GM10266 (cell line): ENCODE data around the gene TRIM47.
A peak's percentile ranks its signal among the peaks of the same experiment; 100 is the strongest.
"Not testable (repeated sequence)": the region's sequence is repeated elsewhere in the genome, so short reads cannot be mapped to it uniquely, and the experiment has no call there.

Experiments used
- DNase-seq: peaks from one replicate; pipeline ENCODE4 v3.0.0; 2012; ENCODE audit errors: extremely low spot score
- TF ChIP-seq, protein P1 (sequence below): IDR thresholded peaks from 2 replicates; pipeline ENCODE4 v1.5.1; 2012; ENCODE audit warnings: mild to moderate bottlenecking, low read depth; ENCODE audit not compliant: control insufficient read depth, insufficient read depth; ENCODE audit errors: missing control alignments

Gene TRIM47

DNA sequence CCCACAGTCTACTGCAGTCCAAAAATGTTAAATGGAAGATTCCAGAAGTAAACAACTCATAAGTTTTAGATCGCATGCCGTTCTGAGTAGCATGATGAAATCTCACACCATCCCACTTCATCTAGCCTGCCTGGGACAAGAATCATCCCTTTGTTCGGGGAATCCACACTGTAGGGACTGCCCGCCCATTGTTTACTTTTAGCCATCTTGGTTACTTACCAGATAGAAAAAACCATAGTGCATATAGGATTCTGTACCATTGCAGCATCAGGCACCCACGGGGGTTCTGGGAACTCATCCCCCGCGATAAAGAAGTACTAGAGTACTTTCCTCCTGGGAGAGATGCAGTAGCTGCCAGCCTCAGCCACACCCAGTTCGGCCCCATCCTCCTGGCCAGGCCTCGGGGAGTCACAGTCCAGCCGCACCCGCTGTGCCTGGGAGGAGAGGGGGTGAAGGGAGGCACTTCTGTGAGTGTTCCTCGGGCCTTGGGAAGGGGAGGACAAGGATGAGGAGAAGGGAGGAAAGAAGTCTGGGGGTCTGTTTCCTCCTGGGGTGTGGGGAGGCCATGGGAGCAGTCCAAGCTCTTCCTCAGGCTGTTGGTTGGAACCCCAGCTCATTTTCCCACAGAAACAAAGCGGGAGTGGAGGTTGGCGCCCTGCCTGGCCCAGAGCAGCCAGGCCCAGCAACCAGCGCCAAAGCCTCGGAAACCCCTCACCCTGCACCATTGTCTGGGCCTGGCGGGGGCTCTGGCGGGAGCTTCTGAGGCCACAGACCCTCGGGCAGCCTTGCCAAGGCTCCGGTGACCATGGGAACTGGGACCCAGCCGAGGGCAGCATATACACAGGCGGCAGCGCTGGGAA, 8.9 kb downstream of the TRIM47 start:
- DNase-seq, result no peak
- TF ChIP-seq, protein P1, sequence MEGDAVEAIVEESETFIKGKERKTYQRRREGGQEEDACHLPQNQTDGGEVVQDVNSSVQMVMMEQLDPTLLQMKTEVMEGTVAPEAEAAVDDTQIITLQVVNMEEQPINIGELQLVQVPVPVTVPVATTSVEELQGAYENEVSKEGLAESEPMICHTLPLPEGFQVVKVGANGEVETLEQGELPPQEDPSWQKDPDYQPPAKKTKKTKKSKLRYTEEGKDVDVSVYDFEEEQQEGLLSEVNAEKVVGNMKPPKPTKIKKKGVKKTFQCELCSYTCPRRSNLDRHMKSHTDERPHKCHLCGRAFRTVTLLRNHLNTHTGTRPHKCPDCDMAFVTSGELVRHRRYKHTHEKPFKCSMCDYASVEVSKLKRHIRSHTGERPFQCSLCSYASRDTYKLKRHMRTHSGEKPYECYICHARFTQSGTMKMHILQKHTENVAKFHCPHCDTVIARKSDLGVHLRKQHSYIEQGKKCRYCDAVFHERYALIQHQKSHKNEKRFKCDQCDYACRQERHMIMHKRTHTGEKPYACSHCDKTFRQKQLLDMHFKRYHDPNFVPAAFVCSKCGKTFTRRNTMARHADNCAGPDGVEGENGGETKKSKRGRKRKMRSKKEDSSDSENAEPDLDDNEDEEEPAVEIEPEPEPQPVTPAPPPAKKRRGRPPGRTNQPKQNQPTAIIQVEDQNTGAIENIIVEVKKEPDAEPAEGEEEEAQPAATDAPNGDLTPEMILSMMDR, result no peak

DNA sequence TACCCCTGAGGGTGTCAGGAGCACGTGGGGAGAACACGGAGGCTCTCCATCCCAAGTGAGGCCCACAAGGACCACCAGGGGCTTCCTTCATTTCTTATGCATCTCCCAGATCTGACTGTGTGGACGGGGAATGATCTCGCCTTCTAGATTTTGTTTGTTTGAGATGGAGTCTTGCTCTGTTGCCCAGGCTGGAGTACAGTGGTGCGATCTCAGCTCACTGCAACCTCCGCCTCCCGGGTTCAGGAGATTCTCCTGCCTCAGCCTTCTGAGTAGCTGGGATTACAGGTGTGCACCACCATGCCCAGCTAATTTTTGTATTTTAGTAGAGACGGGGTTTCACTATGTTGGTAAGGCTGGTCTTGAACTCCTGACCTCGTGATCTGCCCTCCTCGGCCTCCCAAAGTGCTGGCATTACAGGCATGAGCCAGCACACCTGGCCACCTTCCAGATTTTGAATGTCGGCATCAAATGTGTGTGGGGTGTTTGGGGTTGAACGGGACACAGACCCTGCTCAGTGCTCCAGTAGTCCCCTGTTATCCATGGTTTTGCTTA, 9.6 kb downstream of the TRIM47 start:
- not testable (repeated sequence) for DNase-seq

DNA sequence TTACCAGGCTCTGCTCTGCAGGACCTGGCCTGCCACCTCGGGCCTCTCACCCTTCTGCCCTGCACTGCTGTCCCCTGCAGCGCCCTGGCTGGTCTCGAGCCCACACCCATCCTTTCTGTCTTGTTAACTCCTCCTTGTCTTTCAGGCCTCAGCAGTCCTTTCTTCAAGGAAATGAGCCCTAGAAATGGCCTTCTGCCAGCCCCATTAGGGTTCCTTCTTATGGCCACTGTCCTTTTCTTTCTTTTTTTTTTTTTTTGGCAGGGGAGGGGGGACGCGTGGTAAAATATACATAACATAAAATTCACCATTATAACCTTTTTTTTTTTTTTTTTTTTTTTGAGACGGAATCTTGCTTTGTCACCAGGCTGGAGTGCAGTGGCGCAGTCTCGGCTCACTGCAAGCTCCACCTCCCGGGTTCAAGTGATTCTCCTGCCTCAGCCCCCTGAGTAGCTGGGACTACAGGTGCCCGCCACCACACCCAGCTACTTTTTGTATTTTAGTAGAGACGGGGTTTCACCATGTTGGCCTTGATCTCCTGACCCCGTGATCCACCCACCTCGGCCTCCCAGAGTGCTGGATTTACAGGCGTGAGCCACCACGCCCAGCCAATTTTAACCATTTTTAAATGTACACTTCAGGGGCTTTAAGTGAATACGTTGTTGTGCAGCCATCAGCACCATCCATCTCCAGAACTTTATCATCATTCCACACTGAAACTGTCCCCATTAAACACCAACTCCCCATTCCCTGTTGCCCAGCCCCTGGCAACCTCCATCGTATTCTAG, 12.8 kb downstream of the TRIM47 start:
- not testable (repeated sequence) for DNase-seq

DNA sequence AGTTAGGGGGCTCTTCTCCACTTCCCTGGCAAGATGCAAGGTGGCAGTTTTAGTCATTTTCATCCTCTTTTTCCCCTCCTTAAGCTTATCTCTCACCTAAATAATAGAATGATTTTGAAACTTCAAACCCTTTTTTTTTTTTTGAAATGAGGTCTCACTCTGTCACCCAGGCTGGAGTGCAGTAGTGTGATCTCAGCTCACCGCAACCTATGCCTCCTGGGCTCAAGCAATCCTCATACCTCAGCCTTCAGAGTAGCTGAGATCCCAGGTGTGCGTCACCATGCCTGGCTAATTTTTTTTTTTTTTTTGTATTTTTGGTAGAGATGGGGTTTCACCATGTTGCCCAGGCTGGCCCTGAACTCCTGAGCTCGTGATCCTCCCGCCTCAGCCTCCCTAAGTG, 13.5 kb downstream of the TRIM47 start:
- DNase-seq, result not testable (repeated sequence)

DNA sequence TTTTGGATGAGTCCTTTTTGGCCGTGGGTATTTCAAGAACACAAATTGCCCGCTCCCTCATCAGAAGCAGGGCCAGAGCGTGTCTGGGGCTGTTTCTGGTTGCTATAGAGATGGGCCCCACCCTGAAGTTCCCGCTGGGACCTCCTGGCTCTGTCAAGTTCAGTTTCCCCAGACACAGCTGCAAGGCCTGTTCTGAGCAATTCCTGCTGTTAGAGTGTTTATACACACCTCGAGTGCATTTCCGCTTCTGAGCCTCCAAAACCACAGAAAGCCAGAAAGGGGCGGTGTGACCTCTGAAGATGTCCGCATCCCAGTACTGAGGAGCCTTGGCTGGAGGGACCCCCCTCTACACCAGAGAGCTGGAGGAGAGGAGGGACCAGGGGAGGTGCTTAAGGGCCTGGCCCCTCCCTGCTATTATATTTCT, 13.9 kb downstream of the TRIM47 start:
- DNase-seq, result peak; percentile 73
- TF ChIP-seq, protein P1, result no peak

DNA sequence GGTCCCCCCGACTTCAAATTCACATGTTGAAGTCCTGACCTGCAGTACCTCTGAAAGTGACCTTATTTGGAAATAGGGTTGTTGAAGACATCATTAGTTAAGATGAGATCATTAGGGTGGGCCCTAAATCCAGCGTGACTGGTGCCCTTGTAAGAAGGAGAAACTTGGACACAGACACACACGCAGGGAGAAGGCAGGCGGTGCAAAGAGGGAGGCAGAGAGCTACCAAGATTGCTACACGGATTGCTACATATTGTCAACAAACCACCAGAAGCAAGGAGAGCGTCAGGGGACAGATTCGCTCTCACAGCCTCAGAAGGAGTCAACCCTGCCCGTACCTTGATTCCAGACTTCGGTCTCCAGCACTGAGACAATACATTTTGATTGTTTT, 16.5 kb downstream of the TRIM47 start:
- DNase-seq, result no peak
- TF ChIP-seq, protein P1, result no peak

DNA sequence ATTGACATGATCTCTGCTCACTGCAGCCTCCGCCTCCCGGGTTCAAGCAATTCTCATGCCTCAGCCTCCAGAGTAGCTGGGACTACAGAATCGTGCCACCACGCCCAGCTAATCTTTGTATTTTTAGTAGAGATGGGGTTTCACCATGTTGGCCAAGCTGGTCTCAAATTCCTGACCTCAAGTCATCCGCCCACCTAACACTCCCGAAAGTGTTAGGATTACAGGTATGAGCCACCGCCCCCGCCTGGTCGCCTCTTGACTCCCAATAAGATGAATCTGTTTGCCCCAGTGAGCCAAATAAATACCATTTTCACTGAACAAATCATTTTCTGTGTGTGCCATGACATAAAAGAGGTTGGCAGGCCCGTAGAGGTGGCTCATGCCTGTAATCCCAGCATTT, 19.0 kb downstream of the TRIM47 start:
- DNase-seq, result not testable (repeated sequence)

DNA sequence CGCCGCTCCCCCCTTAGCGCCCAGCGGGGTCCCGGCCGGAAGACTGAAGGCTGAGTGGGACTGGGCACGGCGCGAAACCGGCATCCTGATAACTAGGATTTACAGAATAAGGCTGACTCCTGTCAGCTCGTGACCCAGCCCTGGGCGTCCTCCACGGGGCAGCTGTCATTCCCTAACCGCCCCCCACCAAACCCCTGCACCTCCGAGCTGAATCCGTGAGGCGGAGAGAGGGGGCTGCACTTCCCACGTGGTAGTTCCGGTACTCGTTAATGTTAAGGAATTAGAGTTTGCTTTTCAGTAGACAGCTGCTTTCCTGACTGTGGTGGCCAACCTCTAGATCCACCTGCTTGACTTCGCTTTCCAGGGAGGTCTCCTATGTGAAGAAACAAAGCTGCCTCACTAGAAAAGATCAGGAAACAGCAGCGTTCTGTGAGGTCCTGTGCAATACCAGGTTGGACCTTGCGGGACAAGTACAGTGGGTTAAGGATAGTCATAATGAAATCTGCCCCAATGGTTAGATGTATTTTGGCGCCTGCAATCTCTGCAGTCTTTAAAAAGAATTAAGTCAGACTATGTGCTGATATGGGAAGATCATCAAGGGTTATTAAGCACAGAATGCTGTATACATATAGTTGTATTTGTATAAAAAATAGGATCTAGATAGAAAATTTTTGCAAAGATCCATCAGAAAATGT, 22.2 kb downstream of the TRIM47 start:
- no peak for DNase-seq
- TF ChIP-seq, protein P1, result no peak

DNA sequence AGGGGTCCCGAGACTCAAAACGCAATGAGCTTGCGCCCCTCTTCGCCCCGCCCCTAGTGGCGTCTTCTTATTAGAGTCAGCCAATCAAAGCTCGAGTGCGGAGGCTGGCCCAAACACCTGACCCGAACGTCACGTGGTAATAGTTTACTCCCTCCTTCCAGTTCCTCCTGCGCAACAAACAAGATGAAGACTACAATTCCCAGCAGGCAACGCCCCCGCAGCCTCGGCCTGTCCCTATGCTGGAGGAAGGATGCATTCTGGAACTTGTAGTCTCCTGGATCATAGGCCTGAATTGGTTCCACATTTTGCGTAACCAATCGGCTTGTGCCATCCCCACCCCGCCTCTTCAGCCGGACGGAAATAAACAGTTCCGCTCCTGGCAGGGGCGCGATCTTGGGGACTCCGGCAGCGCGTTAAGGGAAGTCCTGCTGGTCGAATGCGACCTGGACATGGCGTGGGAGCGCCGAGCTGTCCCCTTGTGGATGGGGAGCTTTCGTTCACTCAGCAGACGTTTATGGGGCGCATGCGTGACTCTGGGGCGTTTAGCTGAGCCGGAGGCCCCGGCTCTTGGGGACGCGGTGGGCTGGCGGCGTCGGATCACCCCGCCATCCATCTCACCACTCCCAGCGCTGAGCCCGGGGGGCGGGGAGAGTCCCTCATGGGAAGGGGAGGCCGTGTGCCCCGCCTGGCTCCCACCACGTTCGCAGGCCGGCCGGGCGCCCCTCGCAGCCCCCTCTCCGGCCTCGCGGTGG, 22.9 kb downstream of the TRIM47 start, which contains the start of gene WBP2:
TSS of gene WBP2 (minus strand) at position 26 of the 752 bp plus-strand sequence. CDS start 38 bp downstream, outside the sequence.
- peak; percentile 98 for DNase-seq
- TF ChIP-seq, protein P1, result peak; percentile 66
